B cell (primary cell): ENCODE data around the gene TNFAIP1. TPM values are rescaled to one million over a fixed set of nuclear protein-coding genes. Genes with fewer than 3 reads are reported as not detected.

Source experiments
- ATAC-seq: fragments of 200-7000 bp; cut with Tn5 transposase; one replicate; pipeline ENCODE4 v1.10.0; 2021; ENCODE audit warnings: low read depth, mild to moderate bottlenecking, moderate number of reproducible peaks, moderate library complexity
- CTCF ChIA-PET: fragments of 350-600 bp; sonication (Branson Sonifier 250); formaldehyde crosslinking; loops from one replicate; lab custom pipeline; 2021; ENCODE audit warnings: antibody characterized with exemption, inconsistent platforms; lab: Charles Lee
- POLR2A ChIA-PET: fragments of 350-600 bp; sonication (Branson Sonifier 250); formaldehyde crosslinking; loops from one replicate; lab custom pipeline; 2021; ENCODE audit warnings: antibody characterized with exemption; lab: Charles Lee
- DNase-seq: peaks from one replicate; pipeline ENCODE4 v3.0.0; 2013
- H2AFZ ChIP-seq: 2 replicates; pipeline ENCODE4 v1.6.1; 2012; ENCODE audit warnings: mild to moderate bottlenecking, low read depth, low read length; ENCODE audit not compliant: insufficient read depth, poor library complexity, severe bottlenecking
- H3K27ac ChIP-seq, 2 donors: 1 replicate in 1 of 2; 2 replicates in 1 of 2; pipeline ENCODE4 v1.5.1; 2012 to 2013; ENCODE audit warnings: low read length in 2 of 2, mild to moderate bottlenecking in 2 of 2, moderate library complexity in 1 of 2
- H3K27me3 ChIP-seq, 4 experiments: fragments of 200-600 bp in 1 of 4; sonication (generic) in 1 of 4; replicated peaks in 1 of 4; 1 replicate in 2 of 4; 2 replicates in 2 of 4; pipeline versions ENCODE4 v1.6.1 to v1.7.0; 2013 to 2016; ENCODE audit warnings: low read length in 3 of 4, mild to moderate bottlenecking in 2 of 4, mixed read lengths in 1 of 4, moderate library complexity in 1 of 4; ENCODE audit not compliant: insufficient read depth in 4 of 4, control insufficient read depth in 3 of 4; ENCODE audit errors: control extremely low read depth in 1 of 4
- H3K36me3 ChIP-seq, 2 experiments: replicated peaks in 1 of 2; 1 replicate in 1 of 2; 2 replicates in 1 of 2; pipeline versions ENCODE4 v1.6.1 to v1.7.1; 2013; ENCODE audit warnings: low read length in 1 of 2; ENCODE audit not compliant: insufficient read depth in 2 of 2, control insufficient read depth in 1 of 2; ENCODE audit errors: control extremely low read depth in 1 of 2, extremely low read depth in 1 of 2
- H3K4me1 ChIP-seq, 2 donors: fragments of 200-600 bp in 1 of 2; sonication (generic) in 1 of 2; 1 replicate in 1 of 2; 2 replicates in 1 of 2; pipeline versions ENCODE4 v1.5.1 to v1.6.1; 2013 to 2017; ENCODE audit warnings: low read length in 2 of 2; ENCODE audit not compliant: control insufficient read depth in 2 of 2, insufficient read depth in 2 of 2
- H3K4me2 ChIP-seq: replicated peaks from 2 replicates; pipeline ENCODE3; 2012; ENCODE audit warnings: mild to moderate bottlenecking, low read depth, low read length; ENCODE audit not compliant: poor library complexity, severe bottlenecking
- H3K4me3 ChIP-seq, 5 experiments: fragments of 200-600 bp in 1 of 5; sonication (generic) in 1 of 5; 1 replicate in 3 of 5; 2 replicates in 2 of 5; pipeline versions ENCODE4 v1.5.1 to v1.7.0; 2011 to 2016; ENCODE audit warnings: low read length in 4 of 5, mild to moderate bottlenecking in 4 of 5, low read depth in 2 of 5, control low read depth in 1 of 5, moderate library complexity in 1 of 5; ENCODE audit not compliant: insufficient read depth in 1 of 5; ENCODE audit errors: control extremely low read depth in 1 of 5, extremely low read depth in 1 of 5
- H3K79me2 ChIP-seq: fragments of 200-600 bp; sonication (generic); one replicate; pipeline ENCODE4 v1.6.0; 2016; ENCODE audit warnings: low read length; ENCODE audit not compliant: control insufficient read depth, insufficient read depth
- H3K9ac ChIP-seq: fragments of 200-600 bp; sonication (generic); 2 replicates; pipeline ENCODE4 v1.6.1; 2017; ENCODE audit warnings: mild to moderate bottlenecking, low read length, moderate library complexity
- H3K9me3 ChIP-seq, 3 donors: one replicate each; pipeline versions ENCODE4 v1.6.1 to v1.7.1; 2013; ENCODE audit warnings: low read length in 2 of 3; ENCODE audit not compliant: control insufficient read depth in 2 of 3, insufficient read depth in 1 of 3; ENCODE audit errors: control extremely low read depth in 1 of 3
- H4K20me1 ChIP-seq: 2 replicates; pipeline ENCODE4 v1.6.0; 2012; ENCODE audit warnings: mild to moderate bottlenecking, low read length; ENCODE audit not compliant: insufficient read depth, control insufficient read depth, poor library complexity, severe bottlenecking
- H3K27ac Mint-ChIP-seq: one replicate; pipeline ENCODE4 v1.8.0; 2021; ENCODE audit warnings: mixed read lengths
- H3K27me3 Mint-ChIP-seq: one replicate; pipeline ENCODE4 v1.8.0; 2021; ENCODE audit warnings: mixed read lengths
- H3K4me1 Mint-ChIP-seq: one replicate; pipeline ENCODE4 v1.8.0; 2021; ENCODE audit warnings: mixed read lengths
- H3K4me3 Mint-ChIP-seq: one replicate; pipeline ENCODE4 v1.8.0; 2021; ENCODE audit warnings: mixed read lengths
- H3K9me3 Mint-ChIP-seq: one replicate; pipeline ENCODE4 v1.8.0; 2022; ENCODE audit warnings: mixed read lengths; ENCODE audit not compliant: insufficient read depth
- CTCF ChIP-seq: fragments of 200-600 bp; IDR thresholded peaks from one replicate; pipeline ENCODE4 v1.8.0; 2022; ENCODE audit warnings: antibody characterized with exemption, mild to moderate bottlenecking
- EZH2 ChIP-seq: IDR thresholded peaks from 2 replicates; pipeline ENCODE4 v1.6.1; 2012; ENCODE audit warnings: borderline replicate concordance, low read depth, mild to moderate bottlenecking, moderate library complexity, low read length; ENCODE audit not compliant: insufficient read depth, poor library complexity, severe bottlenecking
- WGBS: methylation state at CpG from one replicate; pipeline ENCODE4 v1.1.5; 2013; ENCODE audit warnings: missing lambda C conversion rate; ENCODE audit not compliant: insufficient coverage; 5-methylcytosine and 5-hydroxymethylcytosine counted together
- intact Hi-C: fragments of 100-400 bp; cut with micrococcal nuclease; formaldehyde crosslinking; loops from one replicate; pipeline ENCODE4 v1.10.0; 2022
- polyA plus RNA-seq: library from polyadenylated mRNA; depleted of rRNA; stranded (reverse); fragments of >200 nt; gene quantifications from 2 replicates; pipeline ENCODE4 v1.2.3, GENCODE V29; 2012
- total RNA-seq, 2 donors: library from RNA; stranded (reverse); fragments of 120-200 nt in 1 of 2; gene quantifications; 1 replicate in 1 of 2; 2 replicates in 1 of 2; pipeline versions ENCODE4 v1.2.3 to v1.2.4, GENCODE V29; 2013 to 2022

Gene TNFAIP1
- total and polyA plus RNA-seq, 2 donors (not counting 1 experiment from before 2014, with no cell fraction given) = 10.7 to 20.4 TPM

GRCh38 chr17:28384281-28385036, 48.9 kb downstream of the TNFAIP1 start:
- H2AFZ ChIP-seq = peak overlapping the region; percentile 79
- peak overlapping the region; percentile 15 for H3K27ac Mint-ChIP-seq
- peaks cover 26% of the 10 kb centered on the region for H3K4me1 Mint-ChIP-seq
- H3K4me3 Mint-ChIP-seq = peak overlapping the region; percentile 92
- WGBS = 3% methylated on average over 50 of the region's 56 CpGs
- no peak for TF ChIP-seq CTCF
- no peak for TF ChIP-seq EZH2
- H4K20me1 ChIP-seq = peaks cover 14% of the 10 kb centered on the region
- peaks cover 27% of the 10 kb centered on the region for H3K27me3 Mint-ChIP-seq
- intact Hi-C loops = loop anchor here (2.0 kb wide), 1 partner anchor 14 kb away; the partner anchor contains the start of genes SARM1 and VTN
- DNase-seq (peak; percentile 53), ATAC-seq (peak; percentile 81)
- no peak overlapping the region for H3K27ac ChIP-seq
- peaks cover 16 to 20% of the 10 kb centered on the region in 2 donors for H3K4me1 ChIP-seq
- ChIA-PET POLR2A (no interaction called here), CTCF (interaction anchor here (1.1 kb wide), 1 partner anchor 32 kb away, joined by 6 read pairs; no protein-coding TSS in a partner anchor)
- peak overlapping the region; percentile 92 for H3K4me2 ChIP-seq
- H3K9ac ChIP-seq = peak overlapping the region; percentile 65
- peaks cover 0 to 32% (median 2%) of the 10 kb centered on the region in 4 experiments for H3K27me3 ChIP-seq
- peaks cover 16% of the 10 kb centered on the region for H3K79me2 ChIP-seq
- peaks cover 0 to 4% (median 1%) of the 10 kb centered on the region in 3 donors for H3K9me3 ChIP-seq
- no peaks in the 10 kb centered on the region for H3K9me3 Mint-ChIP-seq
- peaks cover 3 to 12% of the 10 kb centered on the region in 2 experiments for H3K36me3 ChIP-seq
- H3K4me3 ChIP-seq = peak overlapping the region; percentile 30 to 74 (median 56)

GRCh38 chr17:28385037-28385400, 49.5 kb downstream of the TNFAIP1 start:
- H3K4me3 ChIP-seq = peak overlapping the region in 4 of 5 experiments; percentile 42 to 74 (median 60)
- intact Hi-C loops = loop anchor here (2.0 kb wide), 1 partner anchor 14 kb away; the partner anchor contains the start of genes SARM1 and VTN
- H3K27me3 Mint-ChIP-seq = peaks cover 27% of the 10 kb centered on the region
- DNase-seq = no peak
- POLR2A ChIA-PET = no interaction called here
- TF ChIP-seq CTCF (no peak), EZH2 (no peak)
- peaks cover 26% of the 10 kb centered on the region for H3K4me1 Mint-ChIP-seq
- WGBS = 5% methylated on average over 26 of the region's 29 CpGs
- peak overlapping the region; percentile 65 for H3K9ac ChIP-seq
- peaks cover 0 to 4% (median under 1%) of the 10 kb centered on the region in 3 donors for H3K9me3 ChIP-seq
- no peak for ATAC-seq
- H3K27ac Mint-ChIP-seq = no peak overlapping the region
- H3K27ac ChIP-seq = no peak overlapping the region
- H3K9me3 Mint-ChIP-seq = no peaks in the 10 kb centered on the region
- peaks cover 14% of the 10 kb centered on the region for H4K20me1 ChIP-seq
- peaks cover 11% of the 10 kb centered on the region for H3K79me2 ChIP-seq
- H2AFZ ChIP-seq = peak overlapping the region; percentile 79
- H3K4me2 ChIP-seq = peak overlapping the region; percentile 92
- peak overlapping the region; percentile 92 for H3K4me3 Mint-ChIP-seq
- H3K4me1 ChIP-seq = peaks cover 16 to 20% of the 10 kb centered on the region in 2 donors
- CTCF ChIA-PET = interaction anchor here (1.1 kb wide), 1 partner anchor 32 kb away, joined by 6 read pairs; no protein-coding TSS in a partner anchor
- peaks cover 0 to 32% (median 2%) of the 10 kb centered on the region in 4 experiments for H3K27me3 ChIP-seq
- peaks cover 3 to 15% of the 10 kb centered on the region in 2 experiments for H3K36me3 ChIP-seq
